ENCODE measurements around the gene NIPBL.

The NIPBL gene

GRCh38 chr5:37029436-37029835 lies 152.9 kb downstream of the NIPBL start:
- Histone ChIP-seq H3K4me1 (no peaks in the 10 kb centered on the region), H3K27me3 (ENCODE audit: control insufficient read depth, insufficient read depth, low read length) (no peaks in the 10 kb centered on the region), H2AFZ (no peak overlapping the region), H3K27ac (no peak overlapping the region), H3K4me3 (ENCODE audit: low read depth, low read length) (no peak overlapping the region), H3K9me3 (ENCODE audit: control insufficient read depth, low read length) (no peaks in the 10 kb centered on the region), H3K36me3 (ENCODE audit: control insufficient read depth, insufficient read depth, low read length) (no peaks in the 10 kb centered on the region), H3K4me2 (ENCODE audit: low read length) (no peak overlapping the region), H3K9ac (no peak overlapping the region), H3K79me2 (no peaks in the 10 kb centered on the region)
- TF ChIP-seq CTCF (IDR thresholded peaks at IDR 0.05): no peak

- H3K4me1 ChIP-seq: no peaks in the 10 kb centered on the region
- no peaks in the 10 kb centered on the region for H3K79me2 ChIP-seq
- no peaks in the 10 kb centered on the region for H3K27me3 ChIP-seq (ENCODE audit: control insufficient read depth, insufficient read depth, low read length)
- no peak overlapping the region for H3K9ac ChIP-seq
- H2AFZ ChIP-seq: no peak overlapping the region
- no peak overlapping the region for H3K4me3 ChIP-seq (ENCODE audit: low read depth, low read length)
- no peak overlapping the region for H3K27ac ChIP-seq
- no peak overlapping the region for H3K4me2 ChIP-seq (ENCODE audit: low read length)
- no peak for TF ChIP-seq CTCF (IDR thresholded peaks at IDR 0.05)
- H3K36me3 ChIP-seq (ENCODE audit: control insufficient read depth, insufficient read depth, low read length): no peaks in the 10 kb centered on the region
- no peaks in the 10 kb centered on the region for H3K9me3 ChIP-seq (ENCODE audit: control insufficient read depth, low read length)
These were observed 158.4 kb downstream of the NIPBL start for GRCh38 chr5:37034955-37035354.

GRCh38 chr5:37037840-37038239 lies 161.3 kb downstream of the NIPBL start:
- Histone ChIP-seq H3K27ac (no peak overlapping the region), H3K4me3 (ENCODE audit: low read depth, low read length) (no peak overlapping the region), H3K4me2 (ENCODE audit: low read length) (no peak overlapping the region), H3K36me3 (ENCODE audit: control insufficient read depth, insufficient read depth, low read length) (no peaks in the 10 kb centered on the region), H3K9me3 (ENCODE audit: control insufficient read depth, low read length) (no peaks in the 10 kb centered on the region), H3K4me1 (no peaks in the 10 kb centered on the region), H3K27me3 (ENCODE audit: control insufficient read depth, insufficient read depth, low read length) (no peaks in the 10 kb centered on the region), H2AFZ (no peak overlapping the region), H3K9ac (no peak overlapping the region), H3K79me2 (peaks cover 3% of the 10 kb centered on the region)
- TF ChIP-seq CTCF (IDR thresholded peaks at IDR 0.05): no peak

GRCh38 chr5:37039824-37040223 lies 163.3 kb downstream of the NIPBL start:
- Histone ChIP-seq H3K9ac (no peak overlapping the region), H3K4me2 (ENCODE audit: low read length) (no peak overlapping the region), H3K36me3 (ENCODE audit: control insufficient read depth, insufficient read depth, low read length) (no peaks in the 10 kb centered on the region), H3K27me3 (ENCODE audit: control insufficient read depth, insufficient read depth, low read length) (no peaks in the 10 kb centered on the region), H3K27ac (no peak overlapping the region), H3K79me2 (peaks cover 3% of the 10 kb centered on the region), H3K4me3 (ENCODE audit: low read depth, low read length) (no peak overlapping the region), H3K9me3 (ENCODE audit: control insufficient read depth, low read length) (no peaks in the 10 kb centered on the region), H3K4me1 (no peaks in the 10 kb centered on the region), H2AFZ (no peak overlapping the region)
- TF ChIP-seq CTCF (IDR thresholded peaks at IDR 0.05): no peak

GRCh38 chr5:37043693-37044092 lies 167.1 kb downstream of the NIPBL start:
- H3K27me3 ChIP-seq (ENCODE audit: control insufficient read depth, insufficient read depth, low read length): no peaks in the 10 kb centered on the region
- H3K9me3 ChIP-seq (ENCODE audit: control insufficient read depth, low read length): no peaks in the 10 kb centered on the region
- no peak for TF ChIP-seq CTCF (IDR thresholded peaks at IDR 0.05)
- no peak overlapping the region for H2AFZ ChIP-seq
- H3K4me1 ChIP-seq: no peaks in the 10 kb centered on the region
- no peak overlapping the region for H3K4me3 ChIP-seq (ENCODE audit: low read depth, low read length)
- no peak overlapping the region for H3K9ac ChIP-seq
- peaks cover 3% of the 10 kb centered on the region for H3K79me2 ChIP-seq
- H3K27ac ChIP-seq: no peak overlapping the region
- no peaks in the 10 kb centered on the region for H3K36me3 ChIP-seq (ENCODE audit: control insufficient read depth, insufficient read depth, low read length)
- no peak overlapping the region for H3K4me2 ChIP-seq (ENCODE audit: low read length)

All from parathyroid adenoma (tissue), 2 donors.